Stimulated activated naive CD8-positive, alpha-beta T cell treated with anti-CD3 and anti-CD28 coated beads, Interleukin-15, amount 100 ng/mL, for 72 hours (primary cell): Measurements from ENCODE around the gene ZNF396.

Source experiments
- ATAC-seq: fragments of 150-1000 bp; cut with Tn5 transposase; 2 replicates; pipeline ENCODE4 v1.10.0; 2021; ENCODE audit warnings: mild to moderate bottlenecking, moderate library complexity
- DNase-seq, 2 donors: peaks; one replicate each; pipeline ENCODE4 v3.0.0; 2021 to 2022
- H3K27ac Mint-ChIP-seq, 2 donors: one replicate each; pipeline ENCODE4 v1.8.0; 2022; ENCODE audit warnings: mild to moderate bottlenecking in 2 of 2, mixed read lengths in 2 of 2, moderate library complexity in 2 of 2
- H3K27me3 Mint-ChIP-seq: one replicate; pipeline ENCODE4 v1.8.0; 2022; ENCODE audit warnings: mixed read lengths
- H3K4me1 Mint-ChIP-seq: one replicate; pipeline ENCODE4 v1.8.0; 2022; ENCODE audit warnings: mild to moderate bottlenecking, mixed read lengths
- H3K4me3 Mint-ChIP-seq, 2 donors: one replicate each; pipeline ENCODE4 v1.8.0; 2022; ENCODE audit warnings: mild to moderate bottlenecking in 2 of 2, mixed read lengths in 2 of 2, moderate library complexity in 1 of 2
- H3K9me3 Mint-ChIP-seq, 2 donors: one replicate each; pipeline ENCODE4 v1.8.0; 2022; ENCODE audit warnings: mixed read lengths in 2 of 2

ZNF396 gene

GRCh38 chr18:35331367-35332087 lies 45.6 kb downstream of the ZNF396 start:
- Mint-ChIP-seq H3K27me3 (no peaks in the 10 kb centered on the region), H3K27ac (no peak overlapping the region), H3K4me3 (no peak overlapping the region), H3K4me1 (peaks cover 6% of the 10 kb centered on the region), H3K9me3 (peaks cover 0 to 8% of the 10 kb centered on the region in 2 donors)
- ATAC-seq (no peak), DNase-seq (no peak)

GRCh38 chr18:35328868-35329267 lies 48.3 kb downstream of the ZNF396 start:
- H3K9me3 Mint-ChIP-seq, result peaks cover 0 to 8% of the 10 kb centered on the region in 2 donors
- no peak overlapping the region for H3K27ac Mint-ChIP-seq
- H3K4me3 Mint-ChIP-seq, result no peak overlapping the region
- H3K4me1 Mint-ChIP-seq, result no peaks in the 10 kb centered on the region
- H3K27me3 Mint-ChIP-seq, result no peaks in the 10 kb centered on the region
- DNase-seq (no peak), ATAC-seq (no peak)

- Mint-ChIP-seq H3K4me1 (no peaks in the 10 kb centered on the region), H3K4me3 (no peak overlapping the region)
- peak; percentile 62 for ATAC-seq
Observed at GRCh38 chr18:35326695-35327387, 50.3 kb downstream of the ZNF396 start.

GRCh38 chr18:35324926-35325655 lies 52.0 kb downstream of the ZNF396 start:
- H3K27me3 Mint-ChIP-seq, result no peaks in the 10 kb centered on the region
- H3K9me3 Mint-ChIP-seq, result peaks cover 0 to 8% of the 10 kb centered on the region in 2 donors
- ATAC-seq, result no peak
- no peak overlapping the region for H3K27ac Mint-ChIP-seq
- no peak overlapping the region for H3K4me3 Mint-ChIP-seq
- no peaks in the 10 kb centered on the region for H3K4me1 Mint-ChIP-seq
- DNase-seq, result no peak

More at GRCh38 chr18:35326695-35327387, 50.3 kb downstream of the ZNF396 start:
- Mint-ChIP-seq H3K27ac (no peak overlapping the region), H3K9me3 (peaks cover 0 to 8% of the 10 kb centered on the region in 2 donors), H3K27me3 (no peaks in the 10 kb centered on the region)
- DNase-seq, result no peak

GRCh38 chr18:35322486-35323458 lies 54.4 kb downstream of the ZNF396 start:
- ATAC-seq (no peak), DNase-seq (no peak)
- H3K27me3 Mint-ChIP-seq, result no peaks in the 10 kb centered on the region
- no peak overlapping the region for H3K4me3 Mint-ChIP-seq
- H3K27ac Mint-ChIP-seq, result no peak overlapping the region
- H3K9me3 Mint-ChIP-seq, result peaks cover 0 to 4% of the 10 kb centered on the region in 2 donors
- no peaks in the 10 kb centered on the region for H3K4me1 Mint-ChIP-seq
